ENCODE data around the gene SRPK1.
"Not testable (repeated sequence)": the region's sequence is repeated elsewhere in the genome, so short reads cannot be mapped to it uniquely, and the experiment has no call there.

The SRPK1 gene

GRCh38 chr6:35926509-35927215, 5.8 kb upstream of the SRPK1 start:
- TF ChIP-seq POLR2A (IDR thresholded peaks at IDR 0.05; ENCODE audit: low read depth, low read length) (no peak), POLR2AphosphoS5 (IDR thresholded peaks at IDR 0.05; ENCODE audit: low read depth, low read length) (no peak), TAF1 (IDR thresholded peaks at IDR 0.05; ENCODE audit: borderline replicate concordance, low read depth, low read length) (no peak)
- no peak for DNase-seq (ENCODE audit: insufficient read length)
- FAIRE-seq = no peak

- FAIRE-seq (no peak), DNase-seq (ENCODE audit: insufficient read length) (no peak)
- TF ChIP-seq POLR2A (IDR thresholded peaks at IDR 0.05; ENCODE audit: low read depth, low read length) (no peak), TAF1 (IDR thresholded peaks at IDR 0.05; ENCODE audit: borderline replicate concordance, low read depth, low read length) (no peak), POLR2AphosphoS5 (IDR thresholded peaks at IDR 0.05; ENCODE audit: low read depth, low read length) (no peak)
These were observed 5.1 kb upstream of the SRPK1 start for GRCh38 chr6:35925961-35926360.

GRCh38 chr6:35924146-35924545, 3.2 kb upstream of the SRPK1 start:
- TF ChIP-seq POLR2A (IDR thresholded peaks at IDR 0.05; ENCODE audit: low read depth, low read length) = no peak
- no peak for TF ChIP-seq POLR2AphosphoS5 (IDR thresholded peaks at IDR 0.05; ENCODE audit: low read depth, low read length)
- TF ChIP-seq TAF1 (IDR thresholded peaks at IDR 0.05; ENCODE audit: borderline replicate concordance, low read depth, low read length) = no peak
- FAIRE-seq = no peak
- no peak for DNase-seq (ENCODE audit: insufficient read length)

GRCh38 chr6:35922139-35922554, 1.2 kb upstream of the SRPK1 start:
- TF ChIP-seq TAF1 (IDR thresholded peaks at IDR 0.05; ENCODE audit: borderline replicate concordance, low read depth, low read length) (no peak), POLR2A (IDR thresholded peaks at IDR 0.05; ENCODE audit: low read depth, low read length) (no peak)
- DNase-seq (ENCODE audit: insufficient read length) (no peak), FAIRE-seq (no peak)

- TF ChIP-seq TAF1 (IDR thresholded peaks at IDR 0.05; ENCODE audit: borderline replicate concordance, low read depth, low read length) (no peak), POLR2A (IDR thresholded peaks at IDR 0.05; ENCODE audit: low read depth, low read length) (no peak), POLR2AphosphoS5 (IDR thresholded peaks at IDR 0.05; ENCODE audit: low read depth, low read length) (no peak)
- FAIRE-seq = peak; percentile 93
- DNase-seq (ENCODE audit: insufficient read length) = no peak
These were observed 809 bp downstream of the SRPK1 start for GRCh38 chr6:35919827-35920751.

GRCh38 chr6:35919085-35919826, 1.6 kb downstream of the SRPK1 start:
- FAIRE-seq = no peak
- TF ChIP-seq TAF1 (IDR thresholded peaks at IDR 0.05; ENCODE audit: borderline replicate concordance, low read depth, low read length) (no peak), POLR2AphosphoS5 (IDR thresholded peaks at IDR 0.05; ENCODE audit: low read depth, low read length) (no peak), POLR2A (IDR thresholded peaks at IDR 0.05; ENCODE audit: low read depth, low read length) (no peak)
- no peak for DNase-seq (ENCODE audit: insufficient read length)

GRCh38 chr6:35916893-35917292, 4.0 kb downstream of the SRPK1 start:
- FAIRE-seq; DNase-seq (ENCODE audit: insufficient read length): not testable (repeated sequence)

- DNase-seq (ENCODE audit: insufficient read length) = no peak
- FAIRE-seq = no peak
- TF ChIP-seq POLR2A (IDR thresholded peaks at IDR 0.05; ENCODE audit: low read depth, low read length) (no peak), POLR2AphosphoS5 (IDR thresholded peaks at IDR 0.05; ENCODE audit: low read depth, low read length) (no peak), TAF1 (IDR thresholded peaks at IDR 0.05; ENCODE audit: borderline replicate concordance, low read depth, low read length) (no peak)
These were observed 4.8 kb downstream of the SRPK1 start for GRCh38 chr6:35916056-35916455.

GRCh38 chr6:35914536-35914935, 6.4 kb downstream of the SRPK1 start:
- FAIRE-seq (no peak), DNase-seq (ENCODE audit: insufficient read length) (no peak)
- no peak for TF ChIP-seq POLR2A (IDR thresholded peaks at IDR 0.05; ENCODE audit: low read depth, low read length)
- no peak for TF ChIP-seq TAF1 (IDR thresholded peaks at IDR 0.05; ENCODE audit: borderline replicate concordance, low read depth, low read length)
- no peak for TF ChIP-seq POLR2AphosphoS5 (IDR thresholded peaks at IDR 0.05; ENCODE audit: low read depth, low read length)

- TF ChIP-seq POLR2AphosphoS5 (IDR thresholded peaks at IDR 0.05; ENCODE audit: low read depth, low read length) = no peak
- TF ChIP-seq POLR2A (IDR thresholded peaks at IDR 0.05; ENCODE audit: low read depth, low read length) = no peak
- no peak for TF ChIP-seq TAF1 (IDR thresholded peaks at IDR 0.05; ENCODE audit: borderline replicate concordance, low read depth, low read length)
- FAIRE-seq (no peak), DNase-seq (ENCODE audit: insufficient read length) (no peak)
These were observed 8.8 kb downstream of the SRPK1 start for GRCh38 chr6:35911871-35912653.

- DNase-seq (ENCODE audit: insufficient read length); FAIRE-seq: not testable (repeated sequence)
These were observed 11.3 kb downstream of the SRPK1 start for GRCh38 chr6:35909571-35909970.

- not testable (repeated sequence) for DNase-seq (ENCODE audit: insufficient read length); FAIRE-seq
These were observed 12.0 kb downstream of the SRPK1 start for GRCh38 chr6:35908753-35909401.
